ENCODE measurements around the gene U2AF1L4. TPM values are rescaled to one million over a fixed set of nuclear protein-coding genes. Genes with fewer than 3 reads are reported as not detected.

The U2AF1L4 gene
- total RNA-seq, 1 donor from 2014 or later, result 19.4 TPM

GRCh38 chr19:35703343-35703742 lies 41.9 kb downstream of the U2AF1L4 start:
- no peak overlapping the region for H3K4me3 Mint-ChIP-seq

GRCh38 chr19:35702223-35703012 lies 42.8 kb downstream of the U2AF1L4 start:
- H3K4me1 Mint-ChIP-seq, result peaks cover 6% of the 10 kb centered on the region
- peak overlapping the region; percentile 91 for H3K4me3 Mint-ChIP-seq
- H3K36me3 Mint-ChIP-seq (ENCODE audit: low read depth), result no peaks in the 10 kb centered on the region
- DNase-seq (ENCODE audit: low read depth, low spot score), result peak; percentile 83
- H3K9me3 Mint-ChIP-seq, result no peaks in the 10 kb centered on the region
- peak overlapping the region; percentile 53 for H3K27ac Mint-ChIP-seq (ENCODE audit: unreplicated experiment)
- peaks cover 9% of the 10 kb centered on the region for H3K27me3 Mint-ChIP-seq (ENCODE audit: low read depth)
- no peak for TF ChIP-seq CTCF (conservative IDR thresholded peaks at IDR 0.05)

More at GRCh38 chr19:35703343-35703742, 41.9 kb downstream of the U2AF1L4 start:
- Mint-ChIP-seq H3K27ac (ENCODE audit: unreplicated experiment) (no peak overlapping the region), H3K4me1 (peaks cover 6% of the 10 kb centered on the region), H3K9me3 (no peaks in the 10 kb centered on the region), H3K27me3 (ENCODE audit: low read depth) (peaks cover 9% of the 10 kb centered on the region), H3K36me3 (ENCODE audit: low read depth) (no peaks in the 10 kb centered on the region)
- TF ChIP-seq CTCF (conservative IDR thresholded peaks at IDR 0.05), result no peak
- DNase-seq (ENCODE audit: low read depth, low spot score), result no peak

- no peak for DNase-seq (ENCODE audit: low read depth, low spot score)
- Mint-ChIP-seq H3K4me1 (peaks cover 4% of the 10 kb centered on the region), H3K9me3 (no peaks in the 10 kb centered on the region), H3K36me3 (ENCODE audit: low read depth) (no peaks in the 10 kb centered on the region), H3K27me3 (ENCODE audit: low read depth) (peaks cover 2% of the 10 kb centered on the region), H3K4me3 (no peak overlapping the region), H3K27ac (ENCODE audit: unreplicated experiment) (no peak overlapping the region)
- TF ChIP-seq CTCF (conservative IDR thresholded peaks at IDR 0.05), result no peak
Observed at GRCh38 chr19:35696835-35697234, 48.4 kb downstream of the U2AF1L4 start.

- Mint-ChIP-seq H3K9me3 (no peaks in the 10 kb centered on the region), H3K4me1 (peaks cover 4% of the 10 kb centered on the region), H3K27me3 (ENCODE audit: low read depth) (peaks cover 2% of the 10 kb centered on the region), H3K4me3 (no peak overlapping the region), H3K27ac (ENCODE audit: unreplicated experiment) (no peak overlapping the region), H3K36me3 (ENCODE audit: low read depth) (no peaks in the 10 kb centered on the region)
- DNase-seq (ENCODE audit: low read depth, low spot score), result no peak
- TF ChIP-seq CTCF (conservative IDR thresholded peaks at IDR 0.05), result no peak
Observed at GRCh38 chr19:35695895-35696422, 49.3 kb downstream of the U2AF1L4 start.

- no peak overlapping the region for H3K4me3 Mint-ChIP-seq
- no peaks in the 10 kb centered on the region for H3K9me3 Mint-ChIP-seq
- TF ChIP-seq CTCF (conservative IDR thresholded peaks at IDR 0.05), result peak; percentile 98
- no peak overlapping the region for H3K27ac Mint-ChIP-seq (ENCODE audit: unreplicated experiment)
- H3K27me3 Mint-ChIP-seq (ENCODE audit: low read depth), result peaks cover 2% of the 10 kb centered on the region
- peaks cover 4% of the 10 kb centered on the region for H3K4me1 Mint-ChIP-seq
- H3K36me3 Mint-ChIP-seq (ENCODE audit: low read depth), result no peaks in the 10 kb centered on the region
- DNase-seq (ENCODE audit: low read depth, low spot score), result peak; percentile 91
Observed at GRCh38 chr19:35693835-35694599, 51.2 kb downstream of the U2AF1L4 start.

Measured in neural crest cell (in vitro differentiated cells).